H9 (cell line): ENCODE results near the gene RIC1. TPM values are rescaled to one million over a fixed set of nuclear protein-coding genes. Genes with fewer than 3 reads are reported as not detected.

Experiments used
- DNase-seq: peaks from one replicate; pipeline ENCODE4 v3.0.0-alpha.2; 2017
- H2AFZ ChIP-seq: one replicate; pipeline ENCODE4 v1.6.1; 2013; ENCODE audit warnings: mild to moderate bottlenecking, low read length, control low read depth, moderate library complexity
- H2AK5ac ChIP-seq: 2 replicates; pipeline ENCODE4 v1.6.1; 2013; ENCODE audit warnings: low read length, control low read depth, mixed read lengths; ENCODE audit not compliant: insufficient read length
- H2BK120ac ChIP-seq: one replicate; pipeline ENCODE4 v1.6.1; 2013; ENCODE audit warnings: low read depth, mild to moderate bottlenecking, low read length, control low read depth, inconsistent platforms; ENCODE audit not compliant: poor library complexity, severe bottlenecking
- H2BK12ac ChIP-seq: 2 replicates; pipeline ENCODE4 v1.6.1; 2013; ENCODE audit warnings: low read length, control low read depth, mixed read lengths, low read depth; ENCODE audit not compliant: insufficient read length
- H2BK15ac ChIP-seq: 2 replicates; pipeline ENCODE4 v1.6.1; 2013; ENCODE audit warnings: low read depth, low read length, control low read depth
- H2BK20ac ChIP-seq: one replicate; pipeline ENCODE4 v1.6.1; 2013; ENCODE audit warnings: low read depth, mild to moderate bottlenecking, low read length, control low read depth, inconsistent platforms; ENCODE audit not compliant: poor library complexity, severe bottlenecking
- H2BK5ac ChIP-seq: 2 replicates; pipeline ENCODE4 v1.6.1; 2013; ENCODE audit warnings: low read length, control low read depth, mixed read lengths; ENCODE audit not compliant: insufficient read length
- H3K14ac ChIP-seq: 2 replicates; pipeline ENCODE4 v1.6.1; 2013; ENCODE audit warnings: low read length, control low read depth; ENCODE audit not compliant: insufficient read depth
- H3K18ac ChIP-seq: 2 replicates; pipeline ENCODE4 v1.6.1; 2013; ENCODE audit warnings: low read depth, mild to moderate bottlenecking, mixed read lengths, low read length, control low read depth; ENCODE audit not compliant: insufficient read length
- H3K23ac ChIP-seq: 2 replicates; pipeline ENCODE4 v1.6.1; 2013; ENCODE audit warnings: low read length, control low read depth, mixed read lengths, low read depth; ENCODE audit not compliant: insufficient read length
- H3K23me2 ChIP-seq: 2 replicates; pipeline ENCODE4 v1.6.1; 2013; ENCODE audit warnings: low read depth, mild to moderate bottlenecking, mixed read lengths, low read length, control low read depth; ENCODE audit not compliant: insufficient read length, poor library complexity, severe bottlenecking
- H3K27ac ChIP-seq: 2 replicates; pipeline ENCODE4 v1.5.1; 2013; ENCODE audit warnings: low read length, control low read depth, mixed read lengths, low read depth; ENCODE audit not compliant: insufficient read length
- H3K27me3 ChIP-seq: 2 replicates; pipeline ENCODE4 v1.6.1; 2013; ENCODE audit warnings: low read length, control low read depth, inconsistent platforms; ENCODE audit not compliant: insufficient read depth
- H3K4ac ChIP-seq: 2 replicates; pipeline ENCODE4 v1.6.1; 2013; ENCODE audit warnings: low read depth, mild to moderate bottlenecking, control low read depth, inconsistent platforms, low read length, moderate library complexity
- H3K4me1 ChIP-seq: 2 replicates; pipeline ENCODE4 v1.6.1; 2013; ENCODE audit warnings: low read length, control low read depth, inconsistent platforms; ENCODE audit not compliant: insufficient read depth
- H3K4me2 ChIP-seq: 2 replicates; pipeline ENCODE4 v1.6.1; 2013; ENCODE audit warnings: low read length, control low read depth, mixed read lengths; ENCODE audit not compliant: insufficient read length, insufficient read depth
- H3K56ac ChIP-seq: 2 replicates; pipeline ENCODE4 v1.6.1; 2013; ENCODE audit warnings: low read depth, mild to moderate bottlenecking, mixed read lengths, low read length, control low read depth; ENCODE audit not compliant: insufficient read length
- H3K79me1 ChIP-seq: 2 replicates; pipeline ENCODE4 v1.6.1; 2013; ENCODE audit warnings: low read depth, mild to moderate bottlenecking, moderate library complexity, low read length, control low read depth, inconsistent platforms; ENCODE audit not compliant: insufficient read depth, poor library complexity, severe bottlenecking
- H3K79me2 ChIP-seq: 2 replicates; pipeline ENCODE4 v1.6.1; 2013; ENCODE audit warnings: low read length, control low read depth, inconsistent platforms; ENCODE audit not compliant: insufficient read depth
- H3K9ac ChIP-seq: 2 replicates; pipeline ENCODE4 v1.6.1; 2013; ENCODE audit warnings: low read length, control low read depth, mixed read lengths; ENCODE audit not compliant: insufficient read length; ENCODE audit errors: extremely low read depth
- H3K9me3 ChIP-seq: one replicate; pipeline ENCODE4 v1.6.1; 2013; ENCODE audit warnings: low read depth, low read length, inconsistent platforms; ENCODE audit not compliant: control insufficient read depth
- H3T11ph ChIP-seq: one replicate; pipeline ENCODE4 v1.6.1; 2013; ENCODE audit warnings: mild to moderate bottlenecking, low read length, control low read depth, inconsistent platforms
- H4K20me1 ChIP-seq: one replicate; pipeline ENCODE4 v1.6.1; 2013; ENCODE audit not compliant: control insufficient read depth, insufficient read length, insufficient read depth
- H4K5ac ChIP-seq: 2 replicates; pipeline ENCODE4 v1.6.1; 2013; ENCODE audit warnings: low read depth, mild to moderate bottlenecking, mixed read lengths, low read length, control low read depth; ENCODE audit not compliant: insufficient read length
- H4K8ac ChIP-seq: replicated peaks from 2 replicates; pipeline ENCODE4 v1.6.1; 2013; ENCODE audit warnings: low read length, control low read depth, mixed read lengths, low read depth; ENCODE audit not compliant: insufficient read length
- H4K91ac ChIP-seq: 2 replicates; pipeline ENCODE4 v1.6.1; 2013; ENCODE audit warnings: low read depth, mild to moderate bottlenecking, moderate library complexity, mixed read lengths, low read length, control low read depth; ENCODE audit not compliant: insufficient read length
- H3K27ac Mint-ChIP-seq, 3 experiments: 2 replicates in 2 of 3; 3 replicates in 1 of 3; pipeline ENCODE4 v1.8.0; 2020 to 2021; ENCODE audit warnings: mixed read lengths in 3 of 3, mild to moderate bottlenecking in 1 of 3, moderate library complexity in 1 of 3
- H3K27me3 Mint-ChIP-seq: 2 replicates; pipeline ENCODE4 v1.8.0; 2021; ENCODE audit warnings: low read depth, mild to moderate bottlenecking, moderate library complexity, mixed read lengths
- H3K36me3 Mint-ChIP-seq, 3 experiments: 2 replicates in 2 of 3; 3 replicates in 1 of 3; pipeline ENCODE4 v1.8.0; 2020 to 2021; ENCODE audit warnings: low read depth in 3 of 3, mixed read lengths in 3 of 3; ENCODE audit not compliant: insufficient read depth in 1 of 3
- H3K4me1 Mint-ChIP-seq, 2 experiments: 2 replicates each; pipeline ENCODE4 v1.8.0; 2020; ENCODE audit warnings: mixed read lengths in 2 of 2
- H3K4me3 Mint-ChIP-seq, 2 experiments: 2 replicates in 1 of 2; 3 replicates in 1 of 2; pipeline ENCODE4 v1.8.0; 2020 to 2021; ENCODE audit warnings: mild to moderate bottlenecking in 2 of 2, mixed read lengths in 2 of 2, moderate library complexity in 1 of 2
- H3K9me3 Mint-ChIP-seq, 2 experiments: 2 replicates in 1 of 2; 3 replicates in 1 of 2; pipeline ENCODE4 v1.8.0; 2020; ENCODE audit warnings: mild to moderate bottlenecking in 2 of 2, mixed read lengths in 2 of 2, moderate library complexity in 1 of 2
- CTCF ChIP-seq: fragments of 200-600 bp; sonication (generic); conservative IDR thresholded peaks from 3 replicates; pipeline ENCODE4 v1.8.0; 2021; ENCODE audit warnings: antibody characterized with exemption, mild to moderate bottlenecking
- WGBS: extraction: QIAGEN DNeasy Blood & Tissue Kit; methylation state at CpG from one replicate; pipeline ENCODE4 v1.1.7; 2013; ENCODE audit warnings: missing lambda C conversion rate, low lambda C conversion rate, mixed read lengths; ENCODE audit not compliant: insufficient read length; ENCODE audit errors: extremely low coverage; 5-methylcytosine and 5-hydroxymethylcytosine counted together
- total RNA-seq: library from RNA; stranded (reverse); gene quantifications from 2 replicates; pipeline ENCODE4 v1.2.1, GENCODE V29; 2021

Gene RIC1
- total RNA-seq, 1 experiment from 2014 or later, result 13.7 TPM

GRCh38 chr9:5749306-5749705 is 120.4 kb downstream of the RIC1 start:
- Histone ChIP-seq H3K9me3 (no peaks in the 10 kb centered on the region), H2BK20ac (no peak overlapping the region), H3K18ac (no peak overlapping the region), H3K4me2 (no peak overlapping the region), H4K8ac (no peak overlapping the region), H3K56ac (no peak overlapping the region), H3T11ph (no peak overlapping the region), H3K9ac (no peak overlapping the region), H4K5ac (no peak overlapping the region), H4K20me1 (no peaks in the 10 kb centered on the region), H3K23ac (no peak overlapping the region), H3K14ac (no peak overlapping the region), H3K27ac (no peak overlapping the region), H3K4me1 (no peaks in the 10 kb centered on the region), H2BK12ac (no peak overlapping the region), H2BK15ac (no peak overlapping the region), H2BK5ac (no peak overlapping the region), H3K23me2 (no peaks in the 10 kb centered on the region), H3K4ac (no peak overlapping the region), H2AK5ac (no peak overlapping the region), H4K91ac (no peak overlapping the region), H3K79me2 (no peaks in the 10 kb centered on the region), H2BK120ac (no peak overlapping the region), H2AFZ (no peak overlapping the region), H3K79me1 (no peaks in the 10 kb centered on the region), H3K27me3 (no peaks in the 10 kb centered on the region)
- no peak for DNase-seq
- peaks cover 13 to 25% (median 19%) of the 10 kb centered on the region in 3 experiments; a peak in 6 of 7 replicates for H3K36me3 Mint-ChIP-seq
- H3K9me3 Mint-ChIP-seq, result peaks cover 0 to 4% of the 10 kb centered on the region in 2 experiments; a peak in 1 of 5 replicates
- no CpG with 5 or more reads among the region's 4 CpGs for WGBS
- TF ChIP-seq CTCF, result no peak
- H3K4me3 Mint-ChIP-seq, result no peak overlapping the region
- H3K27ac Mint-ChIP-seq, result no peak overlapping the region
- no peaks in the 10 kb centered on the region for H3K27me3 Mint-ChIP-seq
- no peaks in the 10 kb centered on the region for H3K4me1 Mint-ChIP-seq
